Measurements from ENCODE around the gene C16orf78.

C16orf78 gene, protein sequence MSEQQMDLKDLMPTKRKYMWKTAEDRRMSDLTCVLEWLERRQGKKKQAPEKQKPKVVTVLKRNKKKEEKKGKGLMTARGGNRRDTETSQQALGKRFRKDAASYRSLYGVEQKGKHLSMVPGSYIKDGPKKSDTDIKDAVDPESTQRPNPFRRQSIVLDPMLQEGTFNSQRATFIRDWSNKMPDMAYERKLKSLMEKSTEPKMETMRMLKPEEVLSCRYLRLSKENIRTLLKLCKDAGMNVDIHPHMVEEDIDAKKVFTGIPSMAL

DNA sequence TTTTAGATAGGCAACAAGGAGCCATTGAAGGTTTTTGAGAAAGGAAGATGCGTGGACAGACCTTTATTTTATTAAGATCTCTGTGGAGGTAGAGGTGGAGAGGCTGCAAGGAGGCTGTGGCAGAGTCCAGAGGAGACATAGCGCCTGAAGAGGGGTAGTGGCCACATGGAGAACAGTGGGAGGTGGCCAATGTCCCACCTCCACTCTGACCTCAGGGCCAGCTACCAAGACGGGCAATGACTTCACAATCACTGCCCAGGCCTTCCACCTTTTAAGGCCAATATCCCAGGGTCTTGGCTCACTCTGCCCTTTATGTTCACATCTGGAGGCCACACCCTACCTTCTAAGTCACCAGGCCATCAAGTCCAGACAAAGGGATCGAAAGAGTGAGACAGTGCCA is at the start of gene C16orf78:
TSS of gene C16orf78 (plus strand) at position 301 of the 400 bp plus-strand sequence. CDS start 136 bp downstream, outside the sequence.
- H3K27ac ChIP-seq = no peak within 1 kb of the TSS
- TF ChIP-seq Cebpa-rat (IDR thresholded peaks at IDR 0.05) = no peak

DNA sequence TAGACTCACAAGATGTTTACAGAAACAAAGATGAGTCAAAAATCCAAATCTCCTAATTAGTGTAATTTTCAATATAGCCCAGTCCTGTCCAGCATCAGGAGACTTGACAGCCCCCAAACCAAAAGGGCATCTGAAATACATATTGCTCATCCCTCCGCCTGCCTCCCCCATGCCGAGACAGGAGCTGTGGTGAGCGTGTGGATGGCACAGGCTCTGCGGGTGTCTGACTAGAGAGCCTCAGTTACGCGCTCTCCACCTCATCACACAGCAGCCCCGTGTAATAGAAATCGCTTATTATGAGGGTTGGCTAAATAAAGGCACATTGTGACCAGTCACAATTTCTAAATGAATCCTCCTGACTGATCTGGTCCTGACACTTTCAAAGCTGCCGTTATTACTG is 48.9 kb upstream of the C16orf78 start:
- Histone ChIP-seq H3K4me3 (no peak overlapping the region), H4K20me1 (no peaks in the 10 kb centered on the region), H3K4me1 (no peaks in the 10 kb centered on the region), H3K27ac (no peak overlapping the region), H3K27me3 (no peaks in the 10 kb centered on the region), H3K9me3 (replicated peaks in 1 of 11) (peaks cover 9 to 19% (median 13%) of the 10 kb centered on the region in 11 experiments; a peak in 15 of 22 replicates), H3K9ac (no peak overlapping the region), H3K4me2 (no peak overlapping the region), H3K36me3 (no peaks in the 10 kb centered on the region)
- no peak for TF ChIP-seq Cebpa-rat (IDR thresholded peaks at IDR 0.05)

More for the DNA sequence above, at the start of gene C16orf78:
- Histone ChIP-seq H3K4me1 (peaks cover 0 to 8% (median 0%) of the 10 kb centered on the region in 10 experiments; a peak in 1 of 20 replicates), H3K27me3 (no peaks in the 10 kb centered on the region), H3K9me3 (replicated peaks in 1 of 11) (peaks cover 0 to 14% (median 7%) of the 10 kb centered on the region in 11 experiments; a peak in 10 of 22 replicates), H3K9ac (no peak within 1 kb of the TSS), H3K4me3 (no peak within 1 kb of the TSS), H3K36me3 (no peaks in the 10 kb centered on the region), H4K20me1 (no peaks in the 10 kb centered on the region), H3K4me2 (no peak within 1 kb of the TSS)

DNA sequence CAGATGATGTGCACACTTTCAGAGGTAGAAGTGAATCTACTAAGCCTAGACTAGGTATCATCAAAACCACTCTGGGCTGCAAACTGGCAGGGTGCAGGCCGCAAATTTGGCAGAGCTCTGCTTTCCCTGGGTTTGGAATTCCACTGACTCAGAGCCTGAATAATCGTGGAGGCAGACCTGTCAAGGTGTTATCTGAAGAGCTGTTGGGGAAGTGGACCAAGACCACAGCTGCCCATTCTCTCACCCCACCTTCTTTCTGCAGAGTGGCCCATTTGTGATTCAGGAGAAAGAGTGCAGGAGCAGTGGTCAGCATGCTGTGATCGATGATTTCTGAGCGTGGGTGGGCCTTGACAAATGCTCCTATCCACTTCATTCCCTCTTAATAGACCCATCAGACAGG is 46.1 kb upstream of the C16orf78 start:
- Histone ChIP-seq H3K4me2 (no peak overlapping the region), H3K9me3 (replicated peaks in 1 of 11) (no peaks in the 10 kb centered on the region), H3K4me3 (no peak overlapping the region), H3K9ac (no peak overlapping the region), H3K4me1 (peaks cover 0 to 15% (median 7%) of the 10 kb centered on the region in 10 experiments; a peak in 11 of 20 replicates), H3K27me3 (no peaks in the 10 kb centered on the region), H3K27ac (no peak overlapping the region), H4K20me1 (no peaks in the 10 kb centered on the region), H3K36me3 (no peaks in the 10 kb centered on the region)
- TF ChIP-seq Cebpa-rat (IDR thresholded peaks at IDR 0.05) = no peak

DNA sequence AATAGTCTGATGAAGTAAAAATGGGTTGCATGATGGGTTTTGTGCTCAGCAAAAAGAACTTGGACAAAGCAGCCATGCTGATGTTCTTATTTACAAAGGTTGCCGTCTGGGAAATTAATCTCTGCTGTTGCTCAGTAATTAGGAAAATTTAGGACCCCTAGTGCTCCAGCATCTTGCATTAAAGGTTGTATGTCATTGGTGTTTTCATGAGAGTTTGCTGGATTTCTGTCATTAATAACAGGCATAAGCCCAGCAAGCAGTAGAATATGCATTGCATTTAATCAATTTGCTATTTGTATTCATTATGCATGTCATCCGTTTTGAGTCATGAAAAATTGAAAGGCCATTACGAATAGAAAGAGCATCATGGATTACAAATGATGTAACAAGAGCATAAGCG is 45.3 kb upstream of the C16orf78 start:
- TF ChIP-seq Cebpa-rat (IDR thresholded peaks at IDR 0.05) = no peak
- no peaks in the 10 kb centered on the region for H3K27me3 ChIP-seq

DNA sequence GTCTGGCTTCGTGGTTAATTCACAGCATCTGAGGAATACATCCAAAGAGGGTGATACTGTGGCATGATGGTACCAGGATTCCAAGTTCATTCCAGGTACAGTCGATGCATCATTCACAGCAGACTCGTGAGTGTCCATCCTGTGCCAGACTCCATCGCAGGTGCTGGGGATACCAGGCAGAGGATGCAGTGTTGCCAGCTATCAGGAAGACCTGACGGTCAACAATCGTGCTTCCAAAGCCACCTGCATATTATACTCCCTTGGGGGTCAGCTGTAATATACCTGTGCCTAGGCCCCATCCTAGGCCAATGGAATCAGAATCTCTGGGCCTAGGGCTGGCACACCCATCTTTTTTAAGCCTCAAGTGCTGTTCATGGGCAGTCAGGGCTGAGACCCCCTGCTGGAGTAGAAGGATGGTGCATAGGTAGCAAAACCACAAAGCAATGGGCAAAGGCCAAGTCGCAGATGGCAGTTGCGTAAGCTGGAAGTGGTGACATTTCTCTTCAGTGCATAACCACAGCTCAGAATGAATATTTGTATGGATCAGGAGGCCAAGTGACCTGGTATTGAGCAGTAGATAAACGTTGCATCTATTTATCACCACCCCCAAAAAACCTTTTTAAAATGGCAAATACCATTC is 42.9 kb upstream of the C16orf78 start:
- H3K36me3 ChIP-seq = no peaks in the 10 kb centered on the region
- peak overlapping the region in 1 of 11 experiments; percentile 5; a peak in 1 of 22 replicates for H3K27ac ChIP-seq
- peak overlapping the region in 7 of 11 experiments; percentile 11 to 44 (median 28); a peak in 9 of 22 replicates for H3K4me2 ChIP-seq
- H4K20me1 ChIP-seq = no peaks in the 10 kb centered on the region
- H3K4me3 ChIP-seq = no peak overlapping the region
- no peaks in the 10 kb centered on the region for H3K27me3 ChIP-seq
- TF ChIP-seq Cebpa-rat (IDR thresholded peaks at IDR 0.05) = peak in 6 of 11 experiments; percentile 49 to 60 (median 52); a peak in 9 of 22 replicates
- peaks cover 0 to 15% (median 7%) of the 10 kb centered on the region in 10 experiments; a peak in 11 of 20 replicates for H3K4me1 ChIP-seq
- no peak overlapping the region for H3K9ac ChIP-seq
- no peaks in the 10 kb centered on the region for H3K9me3 ChIP-seq (replicated peaks in 1 of 11)

More for the DNA sequence above, 45.3 kb upstream of the C16orf78 start:
- Histone ChIP-seq H3K4me3 (no peak overlapping the region), H4K20me1 (no peaks in the 10 kb centered on the region), H3K9ac (no peak overlapping the region), H3K4me2 (no peak overlapping the region), H3K9me3 (replicated peaks in 1 of 11) (no peaks in the 10 kb centered on the region), H3K27ac (no peak overlapping the region), H3K36me3 (no peaks in the 10 kb centered on the region), H3K4me1 (peaks cover 0 to 15% (median 7%) of the 10 kb centered on the region in 10 experiments; a peak in 11 of 20 replicates)

DNA sequence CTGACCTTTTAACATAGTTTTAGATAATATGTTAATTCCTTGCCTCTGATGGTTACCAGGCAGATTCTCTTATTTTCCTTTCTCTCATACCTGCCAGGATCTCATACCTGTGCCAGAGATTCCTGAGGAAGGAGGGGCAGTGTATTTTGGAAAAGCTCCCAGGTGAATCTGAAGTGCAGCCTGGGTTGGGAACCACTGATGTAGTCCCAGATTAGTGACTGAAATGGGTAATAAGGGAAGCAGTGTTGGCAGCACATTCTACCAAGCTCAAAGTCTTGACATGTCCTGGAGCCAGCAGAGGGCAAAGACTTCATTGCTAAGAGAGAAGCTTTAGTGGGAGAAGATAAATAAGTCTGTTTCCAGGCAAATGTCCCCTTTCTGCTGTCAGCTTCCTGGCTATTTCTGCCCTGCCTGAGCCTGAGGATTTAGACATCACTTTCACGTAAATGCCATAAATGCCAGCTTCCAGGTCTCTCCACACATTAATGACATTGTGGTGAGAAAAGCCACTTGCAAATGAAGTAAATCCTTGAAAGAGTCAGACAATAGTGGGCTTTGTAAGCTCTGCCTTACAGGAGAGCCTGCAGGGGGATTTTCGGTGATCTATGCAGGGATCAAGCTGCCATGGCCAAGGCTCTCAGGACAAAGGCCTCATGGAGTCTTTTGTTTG is 40.9 kb upstream of the C16orf78 start:
- Histone ChIP-seq H3K4me2 (no peak overlapping the region), H3K9me3 (replicated peaks in 1 of 11) (no peaks in the 10 kb centered on the region), H3K9ac (no peak overlapping the region), H4K20me1 (no peaks in the 10 kb centered on the region), H3K4me3 (no peak overlapping the region), H3K27me3 (no peaks in the 10 kb centered on the region), H3K27ac (no peak overlapping the region), H3K4me1 (peaks cover 0 to 17% (median 8%) of the 10 kb centered on the region in 10 experiments; a peak in 17 of 20 replicates), H3K36me3 (no peaks in the 10 kb centered on the region)
- no peak for TF ChIP-seq Cebpa-rat (IDR thresholded peaks at IDR 0.05)

DNA sequence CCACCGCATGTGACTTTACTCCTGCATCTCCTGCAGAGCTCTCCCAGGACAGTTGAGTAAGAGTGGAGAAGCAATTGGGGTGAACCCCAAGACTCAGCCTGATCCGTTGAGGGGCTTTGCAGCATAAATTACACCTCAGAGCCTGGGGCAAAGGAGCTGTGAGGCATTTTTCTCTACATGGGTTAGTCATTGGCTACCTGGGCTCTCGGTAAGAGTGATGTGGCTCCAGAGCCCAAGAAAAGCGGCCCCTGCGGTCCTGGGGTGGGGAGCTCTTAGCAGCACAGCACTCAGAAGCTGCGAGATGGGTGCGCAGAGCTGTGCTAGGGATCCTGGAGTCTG is 40.4 kb upstream of the C16orf78 start:
- H3K4me1 ChIP-seq = peaks cover 0 to 22% (median 12%) of the 10 kb centered on the region in 10 experiments; a peak in 17 of 20 replicates
- no peak overlapping the region for H3K27ac ChIP-seq
- H3K9me3 ChIP-seq (replicated peaks in 1 of 11) = no peaks in the 10 kb centered on the region
- H3K4me2 ChIP-seq = no peak overlapping the region
- H3K9ac ChIP-seq = no peak overlapping the region
- H3K36me3 ChIP-seq = no peaks in the 10 kb centered on the region
- no peak overlapping the region for H3K4me3 ChIP-seq
- H3K27me3 ChIP-seq = no peaks in the 10 kb centered on the region
- TF ChIP-seq Cebpa-rat (IDR thresholded peaks at IDR 0.05) = no peak
- no peaks in the 10 kb centered on the region for H4K20me1 ChIP-seq

DNA sequence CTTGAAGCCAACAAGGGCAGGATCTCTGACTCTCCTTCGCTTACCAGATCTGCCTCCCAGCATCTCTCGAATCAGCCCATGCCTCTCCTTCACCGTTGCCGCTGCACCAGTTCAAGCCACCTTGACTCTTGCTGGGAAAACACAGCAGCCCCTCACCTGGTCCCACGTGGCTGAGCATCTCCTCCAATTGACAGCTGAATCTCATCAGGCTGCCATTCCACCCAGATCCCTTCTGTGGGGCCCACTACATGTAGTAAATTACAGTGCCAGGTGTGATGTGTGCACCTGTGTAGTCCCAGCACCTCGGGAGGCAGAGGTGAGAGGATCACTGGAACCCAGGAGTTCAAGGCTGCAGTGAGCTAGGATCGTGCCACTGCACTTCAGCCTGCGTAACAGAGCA is 37.8 kb upstream of the C16orf78 start:
- H3K27ac ChIP-seq = no peak overlapping the region
- TF ChIP-seq Cebpa-rat (IDR thresholded peaks at IDR 0.05) = no peak
- no peaks in the 10 kb centered on the region for H3K9me3 ChIP-seq (replicated peaks in 1 of 11)
- H3K4me1 ChIP-seq = peaks cover 0 to 30% (median 25%) of the 10 kb centered on the region in 10 experiments; a peak in 18 of 20 replicates
- no peak overlapping the region for H3K4me2 ChIP-seq
- no peaks in the 10 kb centered on the region for H3K36me3 ChIP-seq
- H3K4me3 ChIP-seq = no peak overlapping the region
- no peaks in the 10 kb centered on the region for H4K20me1 ChIP-seq
- H3K27me3 ChIP-seq = no peaks in the 10 kb centered on the region
- H3K9ac ChIP-seq = no peak overlapping the region

DNA sequence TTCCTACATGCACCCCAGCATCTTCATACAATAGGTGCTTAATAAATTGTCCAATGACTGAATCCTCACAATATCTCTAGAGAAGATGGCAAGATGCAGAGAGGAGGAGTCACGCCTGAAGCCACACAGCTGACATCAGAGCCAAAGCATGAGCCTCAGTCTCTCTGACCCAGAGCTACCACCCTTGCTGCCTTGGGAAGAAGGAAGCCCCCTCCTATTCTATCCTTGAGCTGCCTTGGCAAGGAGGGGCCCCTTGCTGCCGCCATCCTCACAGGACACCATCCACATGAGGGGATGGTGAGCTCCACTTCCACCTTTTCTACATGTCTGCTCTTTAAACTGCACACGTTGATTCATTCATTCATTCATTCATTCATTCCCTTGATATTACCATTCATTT is 37.0 kb upstream of the C16orf78 start:
- H3K9ac ChIP-seq = no peak overlapping the region
- no peak overlapping the region for H3K4me3 ChIP-seq
- peaks cover 0 to 23% (median 19%) of the 10 kb centered on the region in 10 experiments; a peak in 18 of 20 replicates for H3K4me1 ChIP-seq
- H4K20me1 ChIP-seq = 0 out of 22 replicates have a peak, but pooled peaks cover 0 to 2% (median 0%) of the 10 kb centered on the region in 11 experiments
- no peak for TF ChIP-seq Cebpa-rat (IDR thresholded peaks at IDR 0.05)
- H3K9me3 ChIP-seq (replicated peaks in 1 of 11) = no peaks in the 10 kb centered on the region
- no peak overlapping the region for H3K4me2 ChIP-seq
- no peaks in the 10 kb centered on the region for H3K36me3 ChIP-seq
- H3K27me3 ChIP-seq = no peaks in the 10 kb centered on the region
- no peak overlapping the region for H3K27ac ChIP-seq
